ENCODE results near the gene PHLDB3. TPM values are rescaled to one million over a fixed set of nuclear protein-coding genes. Genes with fewer than 3 reads are reported as not detected.

The PHLDB3 gene
- total and polyA plus RNA-seq, 2 of the 4 experiments (the other 2 are of a cell fraction), result 2.9 to 10.6 TPM

DNA sequence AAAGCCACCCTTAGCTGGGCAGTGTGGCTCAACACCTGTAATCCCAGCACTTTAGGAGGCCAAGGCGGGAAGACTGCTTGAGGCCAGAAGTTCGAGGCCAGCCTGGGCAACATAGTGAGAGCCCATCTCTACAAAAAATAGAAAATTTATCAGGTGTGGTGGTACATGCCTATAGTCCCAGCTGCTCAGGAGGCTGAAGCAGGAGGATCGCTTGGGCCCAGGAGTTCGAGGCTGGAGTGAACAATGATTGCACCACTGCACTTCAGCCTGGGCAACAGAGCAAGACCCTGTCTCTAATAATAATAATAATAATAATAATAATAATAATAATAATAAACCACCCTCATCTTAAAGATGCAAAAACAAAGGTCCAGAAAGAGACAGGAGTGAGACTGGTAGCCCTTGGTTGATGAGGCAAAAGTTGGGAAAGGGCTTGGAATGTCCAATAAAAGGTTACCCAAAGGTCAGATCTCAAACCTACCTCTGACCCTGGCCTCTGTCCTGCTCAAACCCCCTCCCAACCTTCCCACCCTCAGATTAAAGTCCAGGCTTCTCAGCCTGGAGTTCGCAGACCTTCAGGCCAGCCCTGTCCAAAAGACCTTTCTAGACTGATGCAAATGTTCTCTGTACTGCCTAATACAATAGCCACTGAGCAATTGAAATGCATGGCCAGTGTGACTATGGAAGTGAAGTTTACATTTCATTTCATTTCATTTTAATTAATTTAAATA lies 37.5 kb upstream of the PHLDB3 start:
- BruUV-seq (replicated peaks), result no TSS peak
- H4K8ac ChIP-seq (ENCODE audit: low read depth in 2 of 2, low read length in 2 of 2), result no peak overlapping the region
- H3K4ac ChIP-seq (ENCODE audit: low read depth, low read length), result no peak overlapping the region
- no peak for TF ChIP-seq RCOR1 (IDR thresholded peaks at IDR 0.05; ENCODE audit: insufficient replicate concordance, low read length)
- no peak for TF ChIP-seq CTCF (conservative IDR thresholded peaks at IDR 0.05; ENCODE audit: low read depth, low read length)
- TF ChIP-seq MXI1 (IDR thresholded peaks at IDR 0.05; ENCODE audit: borderline replicate concordance, low read depth, low read length), result no peak
- TF ChIP-seq BHLHE40 (IDR thresholded peaks at IDR 0.05; ENCODE audit: low read depth, low read length), result no peak
- TF ChIP-seq RFX5 (IDR thresholded peaks at IDR 0.05; ENCODE audit: low read depth, low read length), result no peak
- no peak for TF ChIP-seq POLR2A (IDR thresholded peaks at IDR 0.05; ENCODE audit: low read depth, low read length)
- TF ChIP-seq CEBPB (IDR thresholded peaks at IDR 0.05; ENCODE audit: low read depth, low read length), result no peak
- no peak for TF ChIP-seq MAFK (IDR thresholded peaks at IDR 0.05; ENCODE audit: low read depth, low read length)
- TF ChIP-seq FOS (IDR thresholded peaks at IDR 0.05; ENCODE audit: low read depth, low read length), result no peak
- TF ChIP-seq, protein P1, sequence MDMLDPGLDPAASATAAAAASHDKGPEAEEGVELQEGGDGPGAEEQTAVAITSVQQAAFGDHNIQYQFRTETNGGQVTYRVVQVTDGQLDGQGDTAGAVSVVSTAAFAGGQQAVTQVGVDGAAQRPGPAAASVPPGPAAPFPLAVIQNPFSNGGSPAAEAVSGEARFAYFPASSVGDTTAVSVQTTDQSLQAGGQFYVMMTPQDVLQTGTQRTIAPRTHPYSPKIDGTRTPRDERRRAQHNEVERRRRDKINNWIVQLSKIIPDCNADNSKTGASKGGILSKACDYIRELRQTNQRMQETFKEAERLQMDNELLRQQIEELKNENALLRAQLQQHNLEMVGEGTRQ (IDR thresholded peaks at IDR 0.05; ENCODE audit: low read depth, low read length), result no peak
- no peak overlapping the region for H3K56ac ChIP-seq (ENCODE audit: extremely low read depth, insufficient read depth, low read length)
- no peak overlapping the region for H2AK5ac ChIP-seq (ENCODE audit: low read depth, low read length)
- H3K27ac ChIP-seq (ENCODE audit: insufficient read depth, low read length), result no peak overlapping the region
- POLR2A ChIA-PET (ENCODE audit: unreplicated experiment), result no interaction called here
- peaks cover 35% of the 10 kb centered on the region for H3K36me3 ChIP-seq (ENCODE audit: control insufficient read depth, insufficient read depth, low read length)
- H3K9ac ChIP-seq (ENCODE audit: low read depth, low read length), result no peak overlapping the region
- ATAC-seq (ENCODE audit: low read depth), result no peak
- no peaks in the 10 kb centered on the region for H3K9me3 ChIP-seq (ENCODE audit: control insufficient read depth, insufficient read depth, low read length)
- H3K18ac ChIP-seq (ENCODE audit: low read depth, low read length), result no peak overlapping the region
- dilution Hi-C loops (cut with HindIII; ENCODE audit: low sequenced_read_pairs, unreplicated experiment) (no loop called here), in situ Hi-C loops (cut with MboI; ENCODE audit: low sequenced_read_pairs) (no loop called here), intact Hi-C loops (cut with micrococcal nuclease) (no loop called here)
- no peak overlapping the region for H2BK5ac ChIP-seq (ENCODE audit: low read depth, low read length, poor library complexity, severe bottlenecking)
- H3K79me1 ChIP-seq (ENCODE audit: low read depth in 1 of 2, low read length in 2 of 2), result no peaks in the 10 kb centered on the region
- DNase-seq, result no peak
- no peak overlapping the region for H2AK9ac ChIP-seq (replicated peaks; ENCODE audit: low read depth, low read length, poor library complexity)
- H4K20me1 ChIP-seq (ENCODE audit: insufficient read depth, low read length), result no peaks in the 10 kb centered on the region
- no peak overlapping the region for H2AFZ ChIP-seq (replicated peaks; ENCODE audit: low read length, poor library complexity)
- no peak overlapping the region for H4K5ac ChIP-seq (ENCODE audit: low read depth, low read length)
- H3K9me1 ChIP-seq (ENCODE audit: insufficient read depth, low read length), result no peaks in the 10 kb centered on the region
- no peak overlapping the region for H3K4me3 ChIP-seq (ENCODE audit: insufficient read depth, low read depth, low read length)
- H3K23ac ChIP-seq (ENCODE audit: low read depth, low read length), result no peak overlapping the region
- H3K4me1 ChIP-seq (ENCODE audit: control insufficient read depth, insufficient read depth, low read length), result no peaks in the 10 kb centered on the region
- no peak overlapping the region for H3K4me2 ChIP-seq (ENCODE audit: low read depth, low read length)
- H2BK15ac ChIP-seq (ENCODE audit: low read depth, low read length), result no peak overlapping the region
- H2BK120ac ChIP-seq (ENCODE audit: low read depth, low read length), result no peak overlapping the region
- no peak overlapping the region for H4K91ac ChIP-seq (ENCODE audit: insufficient read depth, low read depth, low read length)
- CTCF ChIA-PET, result no interaction called here
- no peak overlapping the region for H3K14ac ChIP-seq (replicated peaks; ENCODE audit: low read depth, low read length)
- WGBS, 2 experiments (ENCODE audit: extremely low coverage in 2 of 2, insufficient read length in 1 of 2), result 100% methylated on average over 1 of the region's 5 CpGs; no CpG with 5 or more reads in 1 of the 2 experiments
- H3K27me3 ChIP-seq (ENCODE audit: control insufficient read depth, insufficient read depth, low read length), result no peaks in the 10 kb centered on the region
- no peak overlapping the region for H2BK20ac ChIP-seq (ENCODE audit: low read depth, low read length)
